Vagina (tissue), 2 donors: ENCODE results near the gene ADPGK.

Source experiments
- POLR2AphosphoS5 ChIP-seq, 2 donors: sonication (generic); formaldehyde crosslinking; IDR thresholded peaks; one replicate each; pipeline ENCODE4 v1.9.0; 2017; ENCODE audit warnings: antibody characterized with exemption in 2 of 2, mild to moderate bottlenecking in 2 of 2, low read depth in 1 of 2; ENCODE audit not compliant: insufficient read depth in 1 of 2
- TF ChIP-seq, protein P1 (sequence below), 3 experiments: fragments of 450-650 bp in 2 of 3; fragments of 200-600 bp in 1 of 3; sonication (generic) in 1 of 3; IDR thresholded peaks; one replicate each; pipeline ENCODE4 v1.5.1; 2017 to 2019; ENCODE audit warnings: antibody characterized with exemption in 3 of 3, mild to moderate bottlenecking in 2 of 3, moderate library complexity in 2 of 3

DNA sequence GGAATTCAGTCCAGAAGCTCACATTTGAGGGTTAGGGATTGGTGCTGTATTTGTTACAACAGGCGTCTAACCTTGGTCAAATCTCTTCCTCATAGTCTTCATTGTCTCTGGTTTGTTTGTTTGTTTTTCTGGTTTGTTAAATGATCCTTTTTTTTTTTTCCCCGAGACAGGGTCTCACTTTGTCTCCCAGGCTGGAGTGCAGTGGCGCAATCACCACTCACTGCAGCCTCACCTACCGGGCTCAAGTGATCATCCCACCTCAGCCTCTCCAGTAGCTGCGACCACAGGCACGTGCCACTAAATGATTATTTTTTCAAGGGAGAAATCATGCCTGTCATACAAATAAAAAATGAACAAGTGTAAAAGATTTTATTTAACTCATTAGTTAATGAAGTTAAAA is 14.3 kb upstream of the ADPGK start:
- TF ChIP-seq POLR2AphosphoS5 (IDR thresholded peaks at IDR 0.05; ENCODE audit: insufficient read depth in 1 of 2, low read depth in 1 of 2) = no peak
- TF ChIP-seq, protein P1, sequence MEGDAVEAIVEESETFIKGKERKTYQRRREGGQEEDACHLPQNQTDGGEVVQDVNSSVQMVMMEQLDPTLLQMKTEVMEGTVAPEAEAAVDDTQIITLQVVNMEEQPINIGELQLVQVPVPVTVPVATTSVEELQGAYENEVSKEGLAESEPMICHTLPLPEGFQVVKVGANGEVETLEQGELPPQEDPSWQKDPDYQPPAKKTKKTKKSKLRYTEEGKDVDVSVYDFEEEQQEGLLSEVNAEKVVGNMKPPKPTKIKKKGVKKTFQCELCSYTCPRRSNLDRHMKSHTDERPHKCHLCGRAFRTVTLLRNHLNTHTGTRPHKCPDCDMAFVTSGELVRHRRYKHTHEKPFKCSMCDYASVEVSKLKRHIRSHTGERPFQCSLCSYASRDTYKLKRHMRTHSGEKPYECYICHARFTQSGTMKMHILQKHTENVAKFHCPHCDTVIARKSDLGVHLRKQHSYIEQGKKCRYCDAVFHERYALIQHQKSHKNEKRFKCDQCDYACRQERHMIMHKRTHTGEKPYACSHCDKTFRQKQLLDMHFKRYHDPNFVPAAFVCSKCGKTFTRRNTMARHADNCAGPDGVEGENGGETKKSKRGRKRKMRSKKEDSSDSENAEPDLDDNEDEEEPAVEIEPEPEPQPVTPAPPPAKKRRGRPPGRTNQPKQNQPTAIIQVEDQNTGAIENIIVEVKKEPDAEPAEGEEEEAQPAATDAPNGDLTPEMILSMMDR (IDR thresholded peaks at IDR 0.05) = no peak
